ENCODE data around the gene FAM24A. TPM values are rescaled to one million over a fixed set of nuclear protein-coding genes. Genes with fewer than 3 reads are reported as not detected.

Gene FAM24A
- total RNA-seq, 1 donor from 2014 or later: not detected

DNA sequence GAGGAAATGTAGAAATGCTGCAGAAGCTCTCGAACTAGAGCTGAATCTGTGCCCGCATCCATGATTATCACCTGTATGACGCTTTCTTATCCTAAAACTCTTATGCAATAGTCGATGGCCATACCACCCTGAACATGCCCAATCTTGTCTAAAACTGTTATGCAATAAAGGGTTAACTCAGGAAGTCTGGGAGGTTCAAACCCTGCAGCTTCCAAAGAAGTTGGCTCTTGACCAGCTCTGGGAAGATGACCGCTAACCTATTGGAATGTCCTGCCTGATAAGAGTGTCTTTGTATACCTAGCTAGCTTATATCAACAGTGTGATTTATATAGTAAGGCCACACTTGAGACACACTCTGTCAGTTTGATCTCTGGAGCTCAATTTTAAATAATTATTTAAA, 47.1 kb downstream of the FAM24A start:
- Mint-ChIP-seq H3K4me1 (ENCODE audit: unreplicated experiment) (peaks cover 22% of the 10 kb centered on the region), H3K9me3 (ENCODE audit: unreplicated experiment) (no peaks in the 10 kb centered on the region), H3K36me3 (ENCODE audit: unreplicated experiment) (no peaks in the 10 kb centered on the region), H3K4me3 (ENCODE audit: unreplicated experiment) (no peak overlapping the region), H3K27ac (ENCODE audit: unreplicated experiment) (no peak overlapping the region), H3K27me3 (ENCODE audit: unreplicated experiment) (no peaks in the 10 kb centered on the region)
- no peak for DNase-seq (ENCODE audit: extremely low spot score, unreplicated experiment)
- TF ChIP-seq CTCF (IDR thresholded peaks at IDR 0.05): no peak

DNA sequence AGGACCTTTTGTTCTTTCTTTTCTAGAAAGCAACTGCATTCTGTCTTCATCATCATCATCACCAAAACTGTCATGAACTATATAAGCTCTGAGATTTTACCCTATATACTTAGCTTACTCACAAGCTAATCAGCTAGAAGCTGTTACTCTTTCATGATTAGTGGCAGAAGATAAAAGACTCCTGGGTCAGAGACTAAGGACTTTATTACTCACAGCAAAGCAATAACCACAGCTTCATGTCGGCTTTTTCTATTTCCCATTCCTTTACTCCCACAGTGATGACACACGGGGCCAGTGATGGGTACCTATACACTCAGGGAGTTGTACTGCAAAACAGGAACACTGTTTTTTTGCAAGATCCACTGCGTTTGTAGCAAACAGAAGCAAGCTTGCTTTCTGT, 52.0 kb downstream of the FAM24A start:
- Mint-ChIP-seq H3K27me3 (ENCODE audit: unreplicated experiment) (no peaks in the 10 kb centered on the region), H3K9me3 (ENCODE audit: unreplicated experiment) (peaks cover 22% of the 10 kb centered on the region)

More for the DNA sequence above, 52.0 kb downstream of the FAM24A start:
- H3K27ac Mint-ChIP-seq (ENCODE audit: unreplicated experiment): no peak overlapping the region
- H3K36me3 Mint-ChIP-seq (ENCODE audit: unreplicated experiment): peaks cover 8% of the 10 kb centered on the region
- no peak overlapping the region for H3K4me3 Mint-ChIP-seq (ENCODE audit: unreplicated experiment)
- DNase-seq (ENCODE audit: extremely low spot score, unreplicated experiment): no peak
- H3K4me1 Mint-ChIP-seq (ENCODE audit: unreplicated experiment): no peaks in the 10 kb centered on the region
- no peak for TF ChIP-seq CTCF (IDR thresholded peaks at IDR 0.05)

Other genes starting within 250 kb of the FAM24A start
- gene C10orf120, start 210.8 kb upstream of the FAM24A start, total RNA-seq: not detected in 2 replicates
- gene CUZD1, start 64.8 kb upstream of the FAM24A start, total RNA-seq: 0.30 and 0.81 TPM in 2 replicates
- 0.70 TPM in 1 of 2 replicates, not detected in the other for gene FAM24B, start 31.0 kb upstream of the FAM24A start, total RNA-seq
- gene C10orf88, start 43.6 kb downstream of the FAM24A start, total RNA-seq: 9.4 and 10.0 TPM in 2 replicates
- gene PSTK, start 69.8 kb downstream of the FAM24A start, total RNA-seq: 5.9 and 6.1 TPM in 2 replicates
- 10.5 and 16.0 TPM in 2 replicates for gene IKZF5, start 98.2 kb downstream of the FAM24A start, total RNA-seq
- 17.5 and 19.5 TPM in 2 replicates for gene ACADSB, start 98.4 kb downstream of the FAM24A start, total RNA-seq
- gene HMX3, start 225.4 kb downstream of the FAM24A start, total RNA-seq: not detected in 2 replicates
- not detected in 2 replicates for gene HMX2, start 237.5 kb downstream of the FAM24A start, total RNA-seq
- 84.4 and 97.0 TPM in 2 replicates for gene BUB3, start 243.8 kb downstream of the FAM24A start, total RNA-seq